GM12891 (cell line): Measurements from ENCODE around the gene SLC13A2.
"Not testable (repeated sequence)": the region's sequence is repeated elsewhere in the genome, so short reads cannot be mapped to it uniquely, and the experiment has no call there.

Experiments used
- DNase-seq: peaks from one replicate; pipeline ENCODE4 v3.0.0; 2011; ENCODE audit warnings: low spot score; ENCODE audit not compliant: insufficient read length
- FAIRE-seq: peaks from 2 replicates; lab custom pipeline; 2011; peaks lifted over from hg19 to GRCh38; lab: Jason Lieb, UNC
- PAX5 ChIP-seq: IDR thresholded peaks from 2 replicates; pipeline ENCODE4 v1.6.1; 2011; ENCODE audit warnings: low read length, moderate library complexity, mild to moderate bottlenecking; ENCODE audit not compliant: insufficient read depth, severe bottlenecking
- POLR2A ChIP-seq: IDR thresholded peaks from 2 replicates; pipeline ENCODE4 v1.6.1; 2011; ENCODE audit warnings: low read depth, low read length, control low read depth
- POLR2AphosphoS5 ChIP-seq: IDR thresholded peaks from 2 replicates; pipeline ENCODE4 v1.6.1; 2011; ENCODE audit warnings: low read depth, low read length, control low read depth
- POU2F2 ChIP-seq: IDR thresholded peaks from 2 replicates; pipeline ENCODE4 v1.6.1; 2011; ENCODE audit warnings: low read depth, mild to moderate bottlenecking, control low read depth, low read length, moderate library complexity
- SPI1 ChIP-seq: IDR thresholded peaks from 2 replicates; pipeline ENCODE4 v1.6.1; 2011; ENCODE audit warnings: low read depth, low read length, control low read depth
- TAF1 ChIP-seq: IDR thresholded peaks from 2 replicates; pipeline ENCODE4 v1.6.1; 2011; ENCODE audit warnings: low read depth, low read length, control low read depth

Gene SLC13A2

GRCh38 chr17:28449859-28450258 lies 23.6 kb upstream of the SLC13A2 start:
- DNase-seq (no peak), FAIRE-seq (no peak)
- TF ChIP-seq POLR2A: no peak
- TF ChIP-seq SPI1: no peak
- no peak for TF ChIP-seq TAF1
- TF ChIP-seq POLR2AphosphoS5: no peak
- TF ChIP-seq PAX5: no peak

GRCh38 chr17:28457890-28458289 lies 15.6 kb upstream of the SLC13A2 start:
- DNase-seq: no peak
- no peak for FAIRE-seq
- no peak for TF ChIP-seq POU2F2
- no peak for TF ChIP-seq POLR2AphosphoS5
- no peak for TF ChIP-seq PAX5
- no peak for TF ChIP-seq TAF1
- no peak for TF ChIP-seq SPI1
- TF ChIP-seq POLR2A: no peak

- not testable (repeated sequence) for FAIRE-seq, DNase-seq
These were observed 14.6 kb upstream of the SLC13A2 start for GRCh38 chr17:28458881-28459280.

GRCh38 chr17:28460901-28461300 lies 12.5 kb upstream of the SLC13A2 start:
- TF ChIP-seq TAF1 (no peak), POLR2A (no peak), POU2F2 (no peak), SPI1 (no peak), PAX5 (no peak), POLR2AphosphoS5 (no peak)
- FAIRE-seq (no peak), DNase-seq (no peak)

- FAIRE-seq (no peak), DNase-seq (no peak)
- no peak for TF ChIP-seq POU2F2
- TF ChIP-seq POLR2AphosphoS5: no peak
- no peak for TF ChIP-seq PAX5
- no peak for TF ChIP-seq SPI1
- TF ChIP-seq POLR2A: no peak
- TF ChIP-seq TAF1: no peak
These were observed 7.4 kb upstream of the SLC13A2 start for GRCh38 chr17:28466001-28466400.

- no peak for TF ChIP-seq POLR2AphosphoS5
- TF ChIP-seq PAX5: no peak
- TF ChIP-seq POLR2A: no peak
- no peak for TF ChIP-seq TAF1
- no peak for TF ChIP-seq SPI1
- TF ChIP-seq POU2F2: no peak
- DNase-seq (no peak), FAIRE-seq (no peak)
These were observed 6.9 kb upstream of the SLC13A2 start for GRCh38 chr17:28466521-28467048.

- DNase-seq: no peak
- no peak for TF ChIP-seq POLR2A
- no peak for TF ChIP-seq POU2F2
- TF ChIP-seq POLR2AphosphoS5: no peak
- TF ChIP-seq TAF1: no peak
- no peak for TF ChIP-seq SPI1
- no peak for TF ChIP-seq PAX5
- FAIRE-seq: no peak
These were observed 5.9 kb upstream of the SLC13A2 start for GRCh38 chr17:28467456-28468025.

- not testable (repeated sequence) for DNase-seq, FAIRE-seq
These were observed 5.3 kb upstream of the SLC13A2 start for GRCh38 chr17:28468033-28468735.

GRCh38 chr17:28468781-28469180 lies 4.7 kb upstream of the SLC13A2 start:
- FAIRE-seq (peak; percentile 23), DNase-seq (no peak)
- TF ChIP-seq POU2F2 (no peak), SPI1 (peak; percentile 30; the same call in 1 of the 2 replicates)

- TF ChIP-seq POU2F2 (no peak), POLR2AphosphoS5 (no peak), TAF1 (no peak), PAX5 (no peak), SPI1 (no peak), POLR2A (no peak)
- no peak for DNase-seq
- FAIRE-seq: no peak
These were observed 4.1 kb upstream of the SLC13A2 start for GRCh38 chr17:28469376-28469775.
